Activated T-helper 1 cell treated with anti-CD3 and anti-CD28 coated beads, Interleukin-2, amount 50 U/mL, for 16 hours (primary cell): Measurements from ENCODE around the gene MRAS.
"Not testable (repeated sequence)": the region's sequence is repeated elsewhere in the genome, so short reads cannot be mapped to it uniquely, and the experiment has no call there.

Experiments used
- DNase-seq, 2 donors: peaks; one replicate each; pipeline ENCODE4 v3.0.0-alpha.2; 2020; ENCODE audit warnings: low read depth in 1 of 2, low spot score in 1 of 2

Gene MRAS

GRCh38 chr3:138366006-138366759, 17.8 kb downstream of the MRAS start:
- no peak for DNase-seq

GRCh38 chr3:138367326-138367850, 19.0 kb downstream of the MRAS start:
- DNase-seq, result no peak

- no peak for DNase-seq
Measured at GRCh38 chr3:138367911-138368310, 19.5 kb downstream of the MRAS start.

GRCh38 chr3:138369151-138369900, 20.9 kb downstream of the MRAS start:
- no peak for DNase-seq

GRCh38 chr3:138370321-138370720, 21.9 kb downstream of the MRAS start:
- no peak for DNase-seq

- no peak for DNase-seq
Measured at GRCh38 chr3:138371070-138371965, 22.9 kb downstream of the MRAS start.

GRCh38 chr3:138373087-138373735, 24.8 kb downstream of the MRAS start:
- DNase-seq, result no peak

GRCh38 chr3:138373736-138374094, 25.3 kb downstream of the MRAS start:
- no peak for DNase-seq

- no peak for DNase-seq
Measured at GRCh38 chr3:138374573-138375134, 26.3 kb downstream of the MRAS start.

GRCh38 chr3:138375447-138375846, 27.1 kb downstream of the MRAS start:
- DNase-seq, result no peak

- no peak for DNase-seq
Measured at GRCh38 chr3:138376663-138377062, 28.3 kb downstream of the MRAS start.

- DNase-seq, result not testable (repeated sequence)
Measured at GRCh38 chr3:138377212-138377611, 28.8 kb downstream of the MRAS start.

- no peak for DNase-seq
Measured at GRCh38 chr3:138377804-138378203, 29.4 kb downstream of the MRAS start.

GRCh38 chr3:138378331-138378730, 30.0 kb downstream of the MRAS start:
- no peak for DNase-seq

GRCh38 chr3:138378990-138379389, 30.6 kb downstream of the MRAS start:
- DNase-seq, result no peak

GRCh38 chr3:138381413-138381901, 33.1 kb downstream of the MRAS start:
- no peak for DNase-seq

- no peak for DNase-seq
Measured at GRCh38 chr3:138381950-138382715, 33.8 kb downstream of the MRAS start.

GRCh38 chr3:138383715-138384465, 35.5 kb downstream of the MRAS start:
- DNase-seq, result no peak

- no peak for DNase-seq
Measured at GRCh38 chr3:138384531-138384930, 36.2 kb downstream of the MRAS start.
